GM12878 (cell line): ENCODE results near the gene CALML5. TPM values are rescaled to one million over a fixed set of nuclear protein-coding genes. Genes with fewer than 3 reads are reported as not detected.

ENCODE experiments used
- ATAC-seq: fragments of 200-7000 bp; cut with Tn5 transposase; 3 replicates; pipeline ENCODE4 v1.9.1; 2020; ENCODE audit warnings: mild to moderate bottlenecking, moderate library complexity
- BruUV-seq: library from RNA; stranded (reverse); fragments of 400-500 nt; replicated peaks from 2 replicates; lab custom pipeline; 2021; lab: Mats Ljungman, UMichigan
- CTCF ChIA-PET: fragments of 300-600 bp; sonication (Branson Sonifier 250); formaldehyde crosslinking; extraction: SDS; loops from one replicate; lab custom pipeline; 2021; ENCODE audit warnings: inconsistent platforms; lab: Yijun Ruan, JAX
- POLR2A ChIA-PET: fragments of 350-600 bp; formaldehyde crosslinking; extraction: SDS; loops from one replicate; lab custom pipeline; 2021; ENCODE audit warnings: inconsistent platforms; lab: Charles Lee
- RAD21 ChIA-PET: fragments of 300-600 bp; sonication (Branson Sonifier 250); formaldehyde crosslinking; loops from one replicate; lab custom pipeline; 2023; ENCODE audit warnings: antibody characterized with exemption; ENCODE audit not compliant: unreplicated experiment; lab: Charles Lee
- SMC1A ChIA-PET: fragments of 300-600 bp; sonication (Branson Sonifier 250); formaldehyde crosslinking; loops from one replicate; lab custom pipeline; 2023; ENCODE audit not compliant: unreplicated experiment, uncharacterized antibody; lab: Charles Lee
- DNase-seq: peaks from one replicate; pipeline ENCODE4 v3.0.0-alpha.2; 2011; ENCODE audit warnings: low read depth, low spot score
- FAIRE-seq: peaks from 3 replicates; lab custom pipeline; 2011; peaks lifted over from hg19 to GRCh38; lab: Jason Lieb, UNC
- H2AFZ ChIP-seq: 2 replicates; pipeline ENCODE4 v1.6.0; 2011; ENCODE audit warnings: low read depth, low read length, control low read depth; ENCODE audit not compliant: control insufficient read depth
- H3K27ac ChIP-seq: 2 replicates; pipeline ENCODE4 v1.5.1; 2011; ENCODE audit warnings: control low read depth; ENCODE audit not compliant: control insufficient read depth, insufficient read depth
- H3K27me3 ChIP-seq, 2 experiments: replicated peaks in 1 of 2; 2 replicates each; pipeline versions ENCODE4 v1.6.0 to v1.6.1; 2011; ENCODE audit warnings: low read length in 1 of 2; ENCODE audit not compliant: control insufficient read depth in 2 of 2, insufficient read depth in 2 of 2
- H3K36me3 ChIP-seq, 2 experiments: 2 replicates each; pipeline ENCODE4 v1.5.1; 2011; ENCODE audit warnings: low read length in 1 of 2; ENCODE audit not compliant: control insufficient read depth in 2 of 2, insufficient read depth in 2 of 2
- H3K4me1 ChIP-seq: 2 replicates; pipeline ENCODE4 v1.6.1; 2011; ENCODE audit warnings: mild to moderate bottlenecking, low read length, moderate library complexity, mixed read lengths; ENCODE audit not compliant: control insufficient read depth, insufficient read depth
- H3K4me2 ChIP-seq: 2 replicates; pipeline ENCODE4 v1.6.0; 2011; ENCODE audit warnings: control low read depth; ENCODE audit not compliant: control insufficient read depth, insufficient read depth
- H3K4me3 ChIP-seq: fragments of 200-600 bp; sonication (generic); 2 replicates; pipeline ENCODE4 v1.5.1; 2016
- H3K79me2 ChIP-seq: 2 replicates; pipeline ENCODE4 v1.6.0; 2011; ENCODE audit warnings: low read length; ENCODE audit not compliant: control insufficient read depth, insufficient read depth
- H3K9ac ChIP-seq: 2 replicates; pipeline ENCODE4 v1.8.0; 2011; ENCODE audit warnings: low read length, control low read depth, mixed read lengths; ENCODE audit not compliant: control insufficient read depth, insufficient read depth
- H3K9me3 ChIP-seq: replicated peaks from 3 replicates; pipeline ENCODE4 v1.5.1; 2011; ENCODE audit warnings: mild to moderate bottlenecking, low read length; ENCODE audit not compliant: control insufficient read depth, insufficient read depth
- H4K20me1 ChIP-seq: 2 replicates; pipeline ENCODE4 v1.6.0; 2011; ENCODE audit not compliant: control insufficient read depth, insufficient read depth
- ATF2 ChIP-seq: IDR thresholded peaks from 2 replicates; pipeline ENCODE4 v1.6.1; 2012; ENCODE audit warnings: low read length, inconsistent platforms
- ELK1 ChIP-seq: IDR thresholded peaks from 2 replicates; pipeline ENCODE4 v1.6.1; 2012; ENCODE audit warnings: low read depth, low read length, improper control_type of control experiment
- GATAD2B ChIP-seq: fragments of 450-650 bp; conservative IDR thresholded peaks from 2 replicates; pipeline ENCODE4 v1.6.1; 2017; ENCODE audit warnings: low read depth, mild to moderate bottlenecking, moderate library complexity
- IKZF1 ChIP-seq: fragments of 450-650 bp; conservative IDR thresholded peaks from 2 replicates; pipeline ENCODE4 v1.6.1; 2017; ENCODE audit warnings: antibody characterized with exemption, mild to moderate bottlenecking
- IRF3 ChIP-seq: fragments of 450-650 bp; IDR thresholded peaks from 2 replicates; pipeline ENCODE4 v1.6.1; 2014; ENCODE audit warnings: mild to moderate bottlenecking
- KLF5 ChIP-seq: fragments of 450-650 bp; IDR thresholded peaks from 2 replicates; pipeline ENCODE4 v1.6.1; 2014; ENCODE audit warnings: mild to moderate bottlenecking; ENCODE audit not compliant: partially characterized antibody
- MYC ChIP-seq: IDR thresholded peaks from 2 replicates; pipeline ENCODE4 v1.6.1; 2011; ENCODE audit warnings: mild to moderate bottlenecking, low read length, moderate library complexity, inconsistent platforms; ENCODE audit not compliant: insufficient read depth, insufficient replicate concordance, insufficient read length, severe bottlenecking
- NFIC ChIP-seq: IDR thresholded peaks from 2 replicates; pipeline ENCODE4 v1.6.1; 2012; ENCODE audit warnings: low read depth, mild to moderate bottlenecking, inconsistent platforms, low read length, moderate library complexity
- NR2C1 ChIP-seq: fragments of 450-650 bp; IDR thresholded peaks from 2 replicates; pipeline ENCODE4 v1.6.1; 2017; ENCODE audit warnings: antibody characterized with exemption, mild to moderate bottlenecking, moderate library complexity
- POLR2A ChIP-seq: IDR thresholded peaks from 2 replicates; pipeline ENCODE4 v1.6.1; 2011; ENCODE audit warnings: low read depth, mild to moderate bottlenecking, low read length
- RAD51 ChIP-seq: fragments of 450-650 bp; IDR thresholded peaks from 2 replicates; pipeline ENCODE4 v1.6.1; 2016; ENCODE audit warnings: moderate library complexity, mild to moderate bottlenecking, inconsistent platforms
- SREBF2 ChIP-seq: IDR thresholded peaks from 2 replicates; pipeline ENCODE4 v1.6.1; 2012; ENCODE audit warnings: mild to moderate bottlenecking, low read length
- TBL1XR1 ChIP-seq: IDR thresholded peaks from 2 replicates; pipeline ENCODE4 v1.6.1; 2012; ENCODE audit warnings: low read depth, low read length, improper control_type of control experiment
- ZNF24 ChIP-seq: fragments of 450-650 bp; IDR thresholded peaks from 2 replicates; pipeline ENCODE4 v1.6.1; 2017; ENCODE audit warnings: antibody characterized with exemption, mild to moderate bottlenecking
- ZNF384 ChIP-seq: IDR thresholded peaks from 2 replicates; pipeline ENCODE4 v1.6.1; 2012; ENCODE audit warnings: low read depth, mild to moderate bottlenecking, low read length, improper control_type of control experiment, borderline replicate concordance
- WGBS: methylation state at CpG from one replicate; pipeline ENCODE4 v1.1.6; 2016; ENCODE audit warnings: low lambda C conversion rate; ENCODE audit not compliant: insufficient replicate concordance, insufficient coverage; ENCODE audit errors: missing lambda C conversion rate; 5-methylcytosine and 5-hydroxymethylcytosine counted together
- in situ Hi-C: fragments of 300-500 bp; cut with MboI; formaldehyde crosslinking; loops from 9 replicates; pipeline ENCODE4 v1.14.3; 2018; ENCODE audit warnings: mixed read lengths
- intact Hi-C: fragments of 100-400 bp; cut with micrococcal nuclease; formaldehyde crosslinking; loops from one replicate; pipeline ENCODE4 v1.14.2; 2022; ENCODE audit not compliant: unreplicated experiment
- polyA plus RNA-seq, 11 experiments: library from polyadenylated mRNA; depleted of rRNA in 4 of 11; unstranded in 6 of 11; stranded (reverse) in 5 of 11; fragments of >200 nt; fragmentation: Nextera tagmentation in 4 of 11; fragmentation: Illumina TruSeq in 1 of 11; extraction: Ambion mirVana in 4 of 11; extraction: Trizol in 1 of 11; gene quantifications; 1 replicate in 1 of 11; 2 replicates in 10 of 11; pipeline versions ENCODE4 v1.2.1 to v1.2.3, GENCODE V29; 2011 to 2016; ENCODE audit warnings: inconsistent platforms in 2 of 11, missing spikeins in 2 of 11, low read depth in 1 of 11
- total RNA-seq, 4 experiments: library from RNA; depleted of rRNA in 3 of 4; stranded (reverse); fragments of >200 nt in 3 of 4; fragmentation: Illumina TruSeq in 1 of 4; extraction: Trizol in 1 of 4; gene quantifications; 2 replicates each; pipeline versions ENCODE4 v1.2.1 to v1.2.3, GENCODE V29; 2013 to 2021

Gene CALML5
- total and polyA plus RNA-seq, 10 of the 15 experiments (the other 5 are each of a cell fraction or from before 2014, with no cell fraction given): not detected

GRCh38 chr10:5499493-5500140 is at the start of gene CALML5 (continued):
- no peak for TF ChIP-seq ATF2

- H3K27me3 ChIP-seq: peaks cover 0 to 2% of the 10 kb centered on the region in 2 experiments; a peak in 2 of 4 replicates
- RAD21 ChIA-PET: no interaction called here
- POLR2A ChIA-PET: no interaction called here
- SMC1A ChIA-PET: interaction anchor here (1.2 kb wide), 1 partner anchor 144 kb away, joined by 3 read pairs; the partner anchor contains the start of gene TUBAL3
- CTCF ChIA-PET: interaction anchor here (1.6 kb wide), 1 partner anchor 75 kb away, joined by 4 read pairs; no protein-coding TSS in a partner anchor
- H4K20me1 ChIP-seq: no peaks in the 10 kb centered on the region
- H3K9ac ChIP-seq: no peak overlapping the region
- no peaks in the 10 kb centered on the region for H3K79me2 ChIP-seq
- no peak overlapping the region for H3K27ac ChIP-seq
- TF ChIP-seq IKZF1 (no peak), ELK1 (no peak), SREBF2 (no peak), KLF5 (no peak), NFIC (no peak), ZNF384 (no peak), GATAD2B (no peak), TBL1XR1 (no peak), MYC (no peak), ZNF24 (no peak), RAD51 (no peak), NR2C1 (no peak), IRF3 (no peak), POLR2A (no peak)
- no peak overlapping the region for H2AFZ ChIP-seq
- peaks cover 13% of the 10 kb centered on the region for H3K4me1 ChIP-seq
- H3K9me3 ChIP-seq: no peaks in the 10 kb centered on the region; the same call in 2 of the 3 replicates
- no peak for FAIRE-seq
- DNase-seq: no peak
- 53% methylated on average over 16 of the region's 16 CpGs for WGBS
- ATAC-seq: no peak
- BruUV-seq: no TSS peak
- H3K4me3 ChIP-seq: no peak overlapping the region
- no peak overlapping the region for H3K4me2 ChIP-seq
- in situ Hi-C loops: no loop called here
- H3K36me3 ChIP-seq: no peaks in the 10 kb centered on the region
- intact Hi-C loops: no loop called here
Observed at GRCh38 chr10:5547931-5548660, 48.7 kb upstream of the CALML5 start.
